GM12878 (cell line): ENCODE data around the gene LRP1B.

Source experiments
- CBX5 ChIP-seq: sonication (generic); IDR thresholded peaks from 2 replicates; pipeline ENCODE4 v1.6.1; 2016; ENCODE audit warnings: low read depth, moderate library complexity, mild to moderate bottlenecking, inconsistent platforms
- FOS ChIP-seq: IDR thresholded peaks from 3 replicates; pipeline ENCODE4 v1.6.1; 2011; ENCODE audit warnings: borderline replicate concordance; ENCODE audit not compliant: insufficient read length; ENCODE audit errors: extremely low read depth
- HCFC1 ChIP-seq: fragments of 150-350 bp; IDR thresholded peaks from 2 replicates; pipeline ENCODE4 v1.6.1; 2014; ENCODE audit warnings: low read length
- HDAC2 ChIP-seq: fragments of 200-600 bp; sonication (generic); IDR thresholded peaks from 2 replicates; pipeline ENCODE4 v1.6.1; 2017
- IKZF1 ChIP-seq: fragments of 450-650 bp; conservative IDR thresholded peaks from 2 replicates; pipeline ENCODE4 v1.6.1; 2017; ENCODE audit warnings: antibody characterized with exemption, mild to moderate bottlenecking
- POLR2A ChIP-seq: IDR thresholded peaks from 2 replicates; pipeline ENCODE4 v1.6.1; 2011; ENCODE audit warnings: low read depth, mild to moderate bottlenecking, low read length
- RCOR1 ChIP-seq: conservative IDR thresholded peaks from 2 replicates; pipeline ENCODE4 v1.6.1; 2012; ENCODE audit warnings: low read depth, low read length, improper control_type of control experiment
- TBL1XR1 ChIP-seq: IDR thresholded peaks from 2 replicates; pipeline ENCODE4 v1.6.1; 2012; ENCODE audit warnings: low read depth, low read length, improper control_type of control experiment
- ZBED1 ChIP-seq: IDR thresholded peaks from 2 replicates; pipeline ENCODE4 v1.6.1; 2016; ENCODE audit warnings: borderline replicate concordance
- ZSCAN29 ChIP-seq: fragments of 450-650 bp; IDR thresholded peaks from 2 replicates; pipeline ENCODE4 v1.6.1; 2017; ENCODE audit warnings: mild to moderate bottlenecking, moderate library complexity
- TF ChIP-seq, protein P1 (sequence below), 3 experiments: IDR thresholded peaks in 2 of 3; conservative IDR thresholded peaks in 1 of 3; 2 replicates each; pipeline ENCODE4 v1.5.1; 2011; ENCODE audit warnings: low read depth in 3 of 3, low read length in 3 of 3, mild to moderate bottlenecking in 3 of 3, control low read depth in 2 of 3, moderate library complexity in 2 of 3, inconsistent platforms in 1 of 3, mixed read lengths in 1 of 3; ENCODE audit not compliant: control insufficient read depth in 2 of 3, insufficient read depth in 1 of 3; ENCODE audit errors: extremely low read depth in 1 of 3
- TF ChIP-seq, protein P2 (sequence below): fragments of 450-650 bp; formaldehyde crosslinking; IDR thresholded peaks from 2 replicates; pipeline ENCODE4 v1.5.0; 2022; ENCODE audit warnings: mild to moderate bottlenecking, missing genetic modification characterization
- TF ChIP-seq, protein P3 (sequence below): fragments of 450-650 bp; conservative IDR thresholded peaks from 2 replicates; pipeline ENCODE4 v1.6.1; 2017; ENCODE audit warnings: mild to moderate bottlenecking, moderate library complexity
- TF ChIP-seq, protein P4 (sequence below): IDR thresholded peaks from 2 replicates; pipeline ENCODE4 v1.6.1; 2012; ENCODE audit warnings: low read depth, low read length, improper control_type of control experiment

- no peak for TF ChIP-seq HCFC1
- TF ChIP-seq, protein P1, sequence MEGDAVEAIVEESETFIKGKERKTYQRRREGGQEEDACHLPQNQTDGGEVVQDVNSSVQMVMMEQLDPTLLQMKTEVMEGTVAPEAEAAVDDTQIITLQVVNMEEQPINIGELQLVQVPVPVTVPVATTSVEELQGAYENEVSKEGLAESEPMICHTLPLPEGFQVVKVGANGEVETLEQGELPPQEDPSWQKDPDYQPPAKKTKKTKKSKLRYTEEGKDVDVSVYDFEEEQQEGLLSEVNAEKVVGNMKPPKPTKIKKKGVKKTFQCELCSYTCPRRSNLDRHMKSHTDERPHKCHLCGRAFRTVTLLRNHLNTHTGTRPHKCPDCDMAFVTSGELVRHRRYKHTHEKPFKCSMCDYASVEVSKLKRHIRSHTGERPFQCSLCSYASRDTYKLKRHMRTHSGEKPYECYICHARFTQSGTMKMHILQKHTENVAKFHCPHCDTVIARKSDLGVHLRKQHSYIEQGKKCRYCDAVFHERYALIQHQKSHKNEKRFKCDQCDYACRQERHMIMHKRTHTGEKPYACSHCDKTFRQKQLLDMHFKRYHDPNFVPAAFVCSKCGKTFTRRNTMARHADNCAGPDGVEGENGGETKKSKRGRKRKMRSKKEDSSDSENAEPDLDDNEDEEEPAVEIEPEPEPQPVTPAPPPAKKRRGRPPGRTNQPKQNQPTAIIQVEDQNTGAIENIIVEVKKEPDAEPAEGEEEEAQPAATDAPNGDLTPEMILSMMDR (IDR thresholded peaks at IDR 0.05 in 2 of 3, conservative IDR thresholded peaks at IDR 0.05 in 1 of 3; ENCODE audit: control insufficient read depth in 2 of 3, extremely low read depth in 1 of 3, insufficient read depth in 1 of 3, low read depth in 3 of 3, low read length in 3 of 3), result no peak
- TF ChIP-seq ZBED1, result no peak
- no peak for TF ChIP-seq FOS
- TF ChIP-seq POLR2A, result no peak
- TF ChIP-seq, protein P2, sequence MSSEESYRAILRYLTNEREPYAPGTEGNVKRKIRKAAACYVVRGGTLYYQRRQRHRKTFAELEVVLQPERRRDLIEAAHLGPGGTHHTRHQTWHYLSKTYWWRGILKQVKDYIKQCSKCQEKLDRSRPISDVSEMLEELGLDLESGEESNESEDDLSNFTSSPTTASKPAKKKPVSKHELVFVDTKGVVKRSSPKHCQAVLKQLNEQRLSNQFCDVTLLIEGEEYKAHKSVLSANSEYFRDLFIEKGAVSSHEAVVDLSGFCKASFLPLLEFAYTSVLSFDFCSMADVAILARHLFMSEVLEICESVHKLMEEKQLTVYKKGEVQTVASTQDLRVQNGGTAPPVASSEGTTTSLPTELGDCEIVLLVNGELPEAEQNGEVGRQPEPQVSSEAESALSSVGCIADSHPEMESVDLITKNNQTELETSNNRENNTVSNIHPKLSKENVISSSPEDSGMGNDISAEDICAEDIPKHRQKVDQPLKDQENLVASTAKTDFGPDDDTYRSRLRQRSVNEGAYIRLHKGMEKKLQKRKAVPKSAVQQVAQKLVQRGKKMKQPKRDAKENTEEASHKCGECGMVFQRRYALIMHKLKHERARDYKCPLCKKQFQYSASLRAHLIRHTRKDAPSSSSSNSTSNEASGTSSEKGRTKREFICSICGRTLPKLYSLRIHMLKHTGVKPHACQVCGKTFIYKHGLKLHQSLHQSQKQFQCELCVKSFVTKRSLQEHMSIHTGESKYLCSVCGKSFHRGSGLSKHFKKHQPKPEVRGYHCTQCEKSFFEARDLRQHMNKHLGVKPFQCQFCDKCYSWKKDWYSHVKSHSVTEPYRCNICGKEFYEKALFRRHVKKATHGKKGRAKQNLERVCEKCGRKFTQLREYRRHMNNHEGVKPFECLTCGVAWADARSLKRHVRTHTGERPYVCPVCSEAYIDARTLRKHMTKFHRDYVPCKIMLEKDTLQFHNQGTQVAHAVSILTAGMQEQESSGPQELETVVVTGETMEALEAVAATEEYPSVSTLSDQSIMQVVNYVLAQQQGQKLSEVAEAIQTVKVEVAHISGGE (CRISPR knock-in tag), result no peak
- no peak for TF ChIP-seq CBX5
- TF ChIP-seq RCOR1, result no peak
- TF ChIP-seq, protein P3, sequence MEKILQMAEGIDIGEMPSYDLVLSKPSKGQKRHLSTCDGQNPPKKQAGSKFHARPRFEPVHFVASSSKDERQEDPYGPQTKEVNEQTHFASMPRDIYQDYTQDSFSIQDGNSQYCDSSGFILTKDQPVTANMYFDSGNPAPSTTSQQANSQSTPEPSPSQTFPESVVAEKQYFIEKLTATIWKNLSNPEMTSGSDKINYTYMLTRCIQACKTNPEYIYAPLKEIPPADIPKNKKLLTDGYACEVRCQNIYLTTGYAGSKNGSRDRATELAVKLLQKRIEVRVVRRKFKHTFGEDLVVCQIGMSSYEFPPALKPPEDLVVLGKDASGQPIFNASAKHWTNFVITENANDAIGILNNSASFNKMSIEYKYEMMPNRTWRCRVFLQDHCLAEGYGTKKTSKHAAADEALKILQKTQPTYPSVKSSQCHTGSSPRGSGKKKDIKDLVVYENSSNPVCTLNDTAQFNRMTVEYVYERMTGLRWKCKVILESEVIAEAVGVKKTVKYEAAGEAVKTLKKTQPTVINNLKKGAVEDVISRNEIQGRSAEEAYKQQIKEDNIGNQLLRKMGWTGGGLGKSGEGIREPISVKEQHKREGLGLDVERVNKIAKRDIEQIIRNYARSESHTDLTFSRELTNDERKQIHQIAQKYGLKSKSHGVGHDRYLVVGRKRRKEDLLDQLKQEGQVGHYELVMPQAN, result no peak
- TF ChIP-seq TBL1XR1, result no peak
- no peak for TF ChIP-seq HDAC2
- TF ChIP-seq ZSCAN29, result no peak
- no peak for TF ChIP-seq IKZF1
- TF ChIP-seq, protein P4, sequence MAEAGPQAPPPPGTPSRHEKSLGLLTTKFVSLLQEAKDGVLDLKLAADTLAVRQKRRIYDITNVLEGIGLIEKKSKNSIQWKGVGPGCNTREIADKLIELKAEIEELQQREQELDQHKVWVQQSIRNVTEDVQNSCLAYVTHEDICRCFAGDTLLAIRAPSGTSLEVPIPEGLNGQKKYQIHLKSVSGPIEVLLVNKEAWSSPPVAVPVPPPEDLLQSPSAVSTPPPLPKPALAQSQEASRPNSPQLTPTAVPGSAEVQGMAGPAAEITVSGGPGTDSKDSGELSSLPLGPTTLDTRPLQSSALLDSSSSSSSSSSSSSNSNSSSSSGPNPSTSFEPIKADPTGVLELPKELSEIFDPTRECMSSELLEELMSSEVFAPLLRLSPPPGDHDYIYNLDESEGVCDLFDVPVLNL, result no peak
Measured at GRCh38 chr2:140791802-140792201, 1339.0 kb downstream of the LRP1B start.
